GM23338 (cell line): ENCODE data around the gene SNU13. TPM values are rescaled to one million over a fixed set of nuclear protein-coding genes. Genes with fewer than 3 reads are reported as not detected.

Experiments used
- ATAC-seq: fragments of 200-7000 bp; cut with Tn5 transposase; 3 replicates; pipeline ENCODE4 v1.9.1; 2020
- DNase-seq: peaks from one replicate; pipeline ENCODE4 v3.0.0-alpha.2; 2015; ENCODE audit warnings: low spot score
- H2AFZ ChIP-seq: fragments of 200-600 bp; sonication (generic); 2 replicates; pipeline ENCODE4 v1.8.0; 2016; ENCODE audit warnings: antibody characterized with exemption, mild to moderate bottlenecking, moderate library complexity
- H3F3A ChIP-seq: fragments of 200-600 bp; sonication (generic); replicated peaks from 2 replicates; pipeline ENCODE4 v1.8.0; 2017; ENCODE audit warnings: antibody characterized with exemption, mixed run types, low read depth
- H3K27ac ChIP-seq: fragments of 200-600 bp; sonication (generic); 2 replicates; pipeline ENCODE4 v1.6.1; 2016; ENCODE audit warnings: low read depth
- H3K27me3 ChIP-seq: fragments of 200-600 bp; sonication (generic); 2 replicates; pipeline ENCODE4 v1.8.0; 2016; ENCODE audit warnings: mild to moderate bottlenecking, mixed run types, moderate library complexity; ENCODE audit not compliant: insufficient read depth
- H3K36me3 ChIP-seq: fragments of 200-600 bp; sonication (generic); 2 replicates; pipeline ENCODE4 v1.8.0; 2016; ENCODE audit warnings: mild to moderate bottlenecking; ENCODE audit not compliant: insufficient read depth
- H3K4me1 ChIP-seq: fragments of 200-600 bp; sonication (generic); 2 replicates; pipeline ENCODE4 v1.8.0; 2016; ENCODE audit warnings: mild to moderate bottlenecking, moderate library complexity; ENCODE audit not compliant: insufficient read depth
- H3K4me2 ChIP-seq: fragments of 200-600 bp; sonication (generic); 2 replicates; pipeline ENCODE4 v1.7.1; 2017; ENCODE audit warnings: mixed run types
- H3K4me3 ChIP-seq: fragments of 200-600 bp; sonication (generic); 2 replicates; pipeline ENCODE4 v1.6.1; 2016; ENCODE audit warnings: mixed run types
- H3K79me2 ChIP-seq: fragments of 200-600 bp; sonication (generic); replicated peaks from 2 replicates; pipeline ENCODE4 v1.8.0; 2017; ENCODE audit warnings: mild to moderate bottlenecking; ENCODE audit not compliant: insufficient read depth
- H3K9me2 ChIP-seq: fragments of 200-600 bp; sonication (generic); 2 replicates; pipeline ENCODE4 v1.8.0; 2017; ENCODE audit not compliant: insufficient read depth
- H4K20me1 ChIP-seq: fragments of 200-600 bp; sonication (generic); replicated peaks from 2 replicates; pipeline ENCODE4 v1.8.0; 2017; ENCODE audit warnings: mild to moderate bottlenecking; ENCODE audit not compliant: insufficient read depth
- H3K27ac Mint-ChIP-seq: 2 replicates; pipeline ENCODE4 v1.8.0; 2020; ENCODE audit warnings: inconsistent platforms, mild to moderate bottlenecking, moderate library complexity, mixed read lengths
- H3K27me3 Mint-ChIP-seq: 3 replicates; pipeline ENCODE4 v1.8.0; 2022; ENCODE audit warnings: low read depth, mild to moderate bottlenecking, moderate library complexity, mixed read lengths, inconsistent platforms; ENCODE audit not compliant: insufficient read depth, poor library complexity
- H3K36me3 Mint-ChIP-seq: 3 replicates; pipeline ENCODE4 v1.8.0; 2021; ENCODE audit warnings: low read depth, mild to moderate bottlenecking, inconsistent platforms, moderate library complexity, mixed read lengths
- H3K4me1 Mint-ChIP-seq: 3 replicates; pipeline ENCODE4 v1.8.0; 2020; ENCODE audit warnings: mild to moderate bottlenecking, inconsistent platforms, mixed read lengths
- H3K4me3 Mint-ChIP-seq: 3 replicates; pipeline ENCODE4 v1.8.0; 2021; ENCODE audit warnings: moderate library complexity, mild to moderate bottlenecking, inconsistent platforms, mixed read lengths
- H3K9me3 Mint-ChIP-seq: 3 replicates; pipeline ENCODE4 v1.8.0; 2020; ENCODE audit warnings: moderate library complexity, mild to moderate bottlenecking, inconsistent platforms, mixed read lengths
- CREB1 ChIP-seq: fragments of 250-450 bp; sonication (Bioruptor Pico); IDR thresholded peaks from 2 replicates; pipeline ENCODE4 v1.5.0; 2020; ENCODE audit warnings: low read depth, mild to moderate bottlenecking, moderate library complexity
- EZH2 ChIP-seq: fragments of 200-600 bp; sonication (generic); IDR thresholded peaks from one replicate; pipeline ENCODE4 v1.8.0; 2017; ENCODE audit warnings: antibody characterized with exemption, mild to moderate bottlenecking, low read depth; ENCODE audit not compliant: unreplicated experiment
- EZH2phosphoT487 ChIP-seq: fragments of 200-600 bp; sonication (generic); IDR thresholded peaks from one replicate; pipeline ENCODE4 v1.8.1; 2018; ENCODE audit warnings: antibody characterized with exemption; ENCODE audit not compliant: unreplicated experiment
- JUNB ChIP-seq: IDR thresholded peaks from one replicate; pipeline ENCODE4 v1.6.1; 2016; ENCODE audit warnings: antibody characterized with exemption; ENCODE audit not compliant: unreplicated experiment
- POLR2AphosphoS5 ChIP-seq: IDR thresholded peaks from 2 replicates; pipeline ENCODE4 v1.6.1; 2016; ENCODE audit warnings: antibody characterized with exemption, low read depth
- STAT1 ChIP-seq: IDR thresholded peaks from one replicate; pipeline ENCODE4 v1.6.1; 2016; ENCODE audit warnings: antibody characterized with exemption; ENCODE audit not compliant: unreplicated experiment
- ZNF114 ChIP-seq: fragments of 250-450 bp; sonication (Bioruptor Pico); IDR thresholded peaks from 2 replicates; pipeline ENCODE4 v1.5.0; 2020; ENCODE audit warnings: mild to moderate bottlenecking, moderate library complexity
- ZNF331 ChIP-seq: fragments of 250-450 bp; sonication (Bioruptor Pico); IDR thresholded peaks from 2 replicates; pipeline ENCODE4 v1.5.0; 2020; ENCODE audit warnings: low read depth, mild to moderate bottlenecking, moderate library complexity
- polyA plus RNA-seq: library from polyadenylated mRNA; unstranded; fragments of >200 nt; fragmentation: Nextera tagmentation; extraction: Ambion mirVana; gene quantifications from 2 replicates; pipeline ENCODE4 v1.2.1, GENCODE V29; 2016
- total RNA-seq: library from RNA; depleted of rRNA; stranded (reverse); fragments of >200 nt; shearing (Covaris generic); gene quantifications from 2 replicates; pipeline ENCODE4 v1.2.3, GENCODE V29; 2014
- TF ChIP-seq, protein P1 (sequence below): fragments of 250-450 bp; sonication (Bioruptor Pico); IDR thresholded peaks from 2 replicates; pipeline ENCODE4 v1.5.0; 2020; ENCODE audit warnings: mild to moderate bottlenecking, moderate library complexity
- TF ChIP-seq, protein P2 (sequence below): IDR thresholded peaks from one replicate; pipeline ENCODE4 v1.6.1; 2018; ENCODE audit warnings: antibody characterized with exemption; ENCODE audit not compliant: unreplicated experiment
- TF ChIP-seq, protein P3 (sequence below): IDR thresholded peaks from 2 replicates; pipeline ENCODE4 v1.6.1; 2016; ENCODE audit warnings: antibody characterized with exemption

SNU13 gene
- total and polyA plus RNA-seq, 2 experiments from 2014 or later, result 163 to 464 TPM

DNA sequence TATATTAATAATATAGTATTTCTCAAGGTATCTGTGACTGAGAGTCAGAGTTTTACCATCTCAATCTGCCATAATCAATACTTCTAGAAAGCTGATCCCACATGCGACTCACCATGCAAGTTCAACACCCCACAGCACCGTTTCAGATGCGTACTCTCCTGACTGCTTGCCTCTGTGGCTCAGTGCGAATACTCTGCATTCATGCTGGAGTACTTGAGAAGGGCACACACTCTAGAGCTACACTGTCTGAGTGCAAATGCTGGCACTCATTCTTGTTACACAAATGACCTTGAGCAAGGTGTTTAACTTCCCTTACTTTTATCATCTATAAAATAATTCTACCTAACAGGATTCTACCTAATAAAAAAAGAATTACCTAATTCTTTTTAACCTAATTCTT lies 12.5 kb downstream of the SNU13 start:
- Histone ChIP-seq H3K4me3 (no peak overlapping the region), H4K20me1 (peaks cover 51% of the 10 kb centered on the region), H3K27me3 (no peaks in the 10 kb centered on the region), H3F3A (peaks cover 3% of the 10 kb centered on the region; the same call in 1 of the 2 replicates), H3K9me2 (no peaks in the 10 kb centered on the region), H3K36me3 (peaks cover 22% of the 10 kb centered on the region), H2AFZ (no peak overlapping the region), H3K4me2 (no peak overlapping the region), H3K27ac (no peak overlapping the region), H3K79me2 (peaks cover 59% of the 10 kb centered on the region), H3K4me1 (no peaks in the 10 kb centered on the region)
- DNase-seq (no peak), ATAC-seq (no peak)
- peaks cover 4% of the 10 kb centered on the region for H3K27me3 Mint-ChIP-seq
- H3K4me3 Mint-ChIP-seq, result no peak overlapping the region
- no peaks in the 10 kb centered on the region for H3K9me3 Mint-ChIP-seq
- H3K36me3 Mint-ChIP-seq, result peaks cover 62% of the 10 kb centered on the region
- TF ChIP-seq ZNF331, result no peak
- TF ChIP-seq, protein P1, sequence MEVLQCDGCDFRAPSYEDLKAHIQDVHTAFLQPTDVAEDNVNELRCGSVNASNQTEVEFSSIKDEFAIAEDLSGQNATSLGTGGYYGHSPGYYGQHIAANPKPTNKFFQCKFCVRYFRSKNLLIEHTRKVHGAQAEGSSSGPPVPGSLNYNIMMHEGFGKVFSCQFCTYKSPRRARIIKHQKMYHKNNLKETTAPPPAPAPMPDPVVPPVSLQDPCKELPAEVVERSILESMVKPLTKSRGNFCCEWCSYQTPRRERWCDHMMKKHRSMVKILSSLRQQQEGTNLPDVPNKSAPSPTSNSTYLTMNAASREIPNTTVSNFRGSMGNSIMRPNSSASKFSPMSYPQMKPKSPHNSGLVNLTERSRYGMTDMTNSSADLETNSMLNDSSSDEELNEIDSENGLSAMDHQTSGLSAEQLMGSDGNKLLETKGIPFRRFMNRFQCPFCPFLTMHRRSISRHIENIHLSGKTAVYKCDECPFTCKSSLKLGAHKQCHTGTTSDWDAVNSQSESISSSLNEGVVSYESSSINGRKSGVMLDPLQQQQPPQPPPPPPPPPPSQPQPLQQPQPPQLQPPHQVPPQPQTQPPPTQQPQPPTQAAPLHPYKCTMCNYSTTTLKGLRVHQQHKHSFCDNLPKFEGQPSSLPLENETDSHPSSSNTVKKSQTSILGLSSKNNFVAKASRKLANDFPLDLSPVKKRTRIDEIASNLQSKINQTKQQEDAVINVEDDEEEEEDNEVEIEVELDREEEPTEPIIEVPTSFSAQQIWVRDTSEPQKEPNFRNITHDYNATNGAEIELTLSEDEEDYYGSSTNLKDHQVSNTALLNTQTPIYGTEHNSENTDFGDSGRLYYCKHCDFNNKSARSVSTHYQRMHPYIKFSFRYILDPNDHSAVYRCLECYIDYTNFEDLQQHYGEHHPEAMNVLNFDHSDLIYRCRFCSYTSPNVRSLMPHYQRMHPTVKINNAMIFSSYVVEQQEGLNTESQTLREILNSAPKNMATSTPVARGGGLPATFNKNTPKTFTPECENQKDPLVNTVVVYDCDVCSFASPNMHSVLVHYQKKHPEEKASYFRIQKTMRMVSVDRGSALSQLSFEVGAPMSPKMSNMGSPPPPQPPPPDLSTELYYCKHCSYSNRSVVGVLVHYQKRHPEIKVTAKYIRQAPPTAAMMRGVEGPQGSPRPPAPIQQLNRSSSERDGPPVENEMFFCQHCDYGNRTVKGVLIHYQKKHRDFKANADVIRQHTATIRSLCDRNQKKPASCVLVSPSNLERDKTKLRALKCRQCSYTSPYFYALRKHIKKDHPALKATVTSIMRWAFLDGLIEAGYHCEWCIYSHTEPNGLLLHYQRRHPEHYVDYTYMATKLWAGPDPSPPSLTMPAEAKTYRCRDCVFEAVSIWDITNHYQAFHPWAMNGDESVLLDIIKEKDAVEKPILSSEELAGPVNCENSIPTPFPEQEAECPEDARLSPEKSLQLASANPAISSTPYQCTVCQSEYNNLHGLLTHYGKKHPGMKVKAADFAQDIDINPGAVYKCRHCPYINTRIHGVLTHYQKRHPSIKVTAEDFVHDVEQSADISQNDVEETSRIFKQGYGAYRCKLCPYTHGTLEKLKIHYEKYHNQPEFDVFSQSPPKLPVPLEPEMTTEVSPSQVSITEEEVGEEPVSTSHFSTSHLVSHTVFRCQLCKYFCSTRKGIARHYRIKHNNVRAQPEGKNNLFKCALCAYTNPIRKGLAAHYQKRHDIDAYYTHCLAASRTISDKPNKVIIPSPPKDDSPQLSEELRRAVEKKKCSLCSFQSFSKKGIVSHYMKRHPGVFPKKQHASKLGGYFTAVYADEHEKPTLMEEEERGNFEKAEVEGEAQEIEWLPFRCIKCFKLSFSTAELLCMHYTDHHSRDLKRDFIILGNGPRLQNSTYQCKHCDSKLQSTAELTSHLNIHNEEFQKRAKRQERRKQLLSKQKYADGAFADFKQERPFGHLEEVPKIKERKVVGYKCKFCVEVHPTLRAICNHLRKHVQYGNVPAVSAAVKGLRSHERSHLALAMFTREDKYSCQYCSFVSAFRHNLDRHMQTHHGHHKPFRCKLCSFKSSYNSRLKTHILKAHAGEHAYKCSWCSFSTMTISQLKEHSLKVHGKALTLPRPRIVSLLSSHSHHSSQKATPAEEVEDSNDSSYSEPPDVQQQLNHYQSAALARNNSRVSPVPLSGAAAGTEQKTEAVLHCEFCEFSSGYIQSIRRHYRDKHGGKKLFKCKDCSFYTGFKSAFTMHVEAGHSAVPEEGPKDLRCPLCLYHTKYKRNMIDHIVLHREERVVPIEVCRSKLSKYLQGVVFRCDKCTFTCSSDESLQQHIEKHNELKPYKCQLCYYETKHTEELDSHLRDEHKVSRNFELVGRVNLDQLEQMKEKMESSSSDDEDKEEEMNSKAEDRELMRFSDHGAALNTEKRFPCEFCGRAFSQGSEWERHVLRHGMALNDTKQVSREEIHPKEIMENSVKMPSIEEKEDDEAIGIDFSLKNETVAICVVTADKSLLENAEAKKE (CRISPR knock-in tag), result no peak
- no peak for TF ChIP-seq EZH2
- no peak for TF ChIP-seq POLR2AphosphoS5
- no peaks in the 10 kb centered on the region; the same call in 2 of the 3 replicates for H3K4me1 Mint-ChIP-seq
- H3K27ac Mint-ChIP-seq, result no peak overlapping the region

DNA sequence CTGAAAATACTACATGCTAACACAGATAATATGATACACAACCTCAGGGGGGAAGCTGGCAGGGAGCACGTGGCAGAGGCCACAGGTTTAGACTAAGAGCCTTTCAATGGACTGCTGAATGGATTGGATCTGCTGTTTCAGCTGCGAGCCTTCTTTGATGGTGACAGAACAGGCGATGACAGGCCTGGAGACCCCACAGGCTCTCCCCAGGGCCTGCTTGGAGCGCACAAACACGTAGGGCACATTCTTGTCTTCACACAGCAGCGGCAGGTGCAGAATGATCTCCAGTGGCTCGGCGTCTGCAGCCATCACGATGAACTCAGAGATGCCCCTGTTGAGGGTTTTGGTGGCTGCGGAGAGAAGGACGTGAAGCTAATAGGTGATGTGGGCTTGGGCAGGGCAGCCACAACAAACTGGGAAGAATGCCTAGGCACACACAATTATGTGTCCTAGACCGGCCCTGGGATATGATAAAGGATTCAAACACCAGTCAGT lies 13.8 kb downstream of the SNU13 start:
- Histone ChIP-seq H3K27ac (no peak overlapping the region), H4K20me1 (peaks cover 40% of the 10 kb centered on the region), H2AFZ (no peak overlapping the region), H3K4me3 (no peak overlapping the region), H3F3A (no peaks in the 10 kb centered on the region; the same call in 1 of the 2 replicates), H3K9me2 (no peaks in the 10 kb centered on the region), H3K27me3 (no peaks in the 10 kb centered on the region), H3K4me1 (no peaks in the 10 kb centered on the region), H3K79me2 (peaks cover 50% of the 10 kb centered on the region), H3K4me2 (no peak overlapping the region), H3K36me3 (peaks cover 17% of the 10 kb centered on the region)
- DNase-seq, result no peak
- H3K4me1 Mint-ChIP-seq, result no peaks in the 10 kb centered on the region
- no peaks in the 10 kb centered on the region for H3K9me3 Mint-ChIP-seq
- H3K27ac Mint-ChIP-seq, result no peak overlapping the region
- no peak for ATAC-seq
- H3K36me3 Mint-ChIP-seq, result peaks cover 50% of the 10 kb centered on the region
- H3K4me3 Mint-ChIP-seq, result no peak overlapping the region
- H3K27me3 Mint-ChIP-seq, result peaks cover 6% of the 10 kb centered on the region
- TF ChIP-seq ZNF114 (CRISPR knock-in tag) (no peak), EZH2phosphoT487 (no peak), CREB1 (no peak), STAT1 (no peak), POLR2AphosphoS5 (no peak), JUNB (no peak)
- TF ChIP-seq, protein P2, sequence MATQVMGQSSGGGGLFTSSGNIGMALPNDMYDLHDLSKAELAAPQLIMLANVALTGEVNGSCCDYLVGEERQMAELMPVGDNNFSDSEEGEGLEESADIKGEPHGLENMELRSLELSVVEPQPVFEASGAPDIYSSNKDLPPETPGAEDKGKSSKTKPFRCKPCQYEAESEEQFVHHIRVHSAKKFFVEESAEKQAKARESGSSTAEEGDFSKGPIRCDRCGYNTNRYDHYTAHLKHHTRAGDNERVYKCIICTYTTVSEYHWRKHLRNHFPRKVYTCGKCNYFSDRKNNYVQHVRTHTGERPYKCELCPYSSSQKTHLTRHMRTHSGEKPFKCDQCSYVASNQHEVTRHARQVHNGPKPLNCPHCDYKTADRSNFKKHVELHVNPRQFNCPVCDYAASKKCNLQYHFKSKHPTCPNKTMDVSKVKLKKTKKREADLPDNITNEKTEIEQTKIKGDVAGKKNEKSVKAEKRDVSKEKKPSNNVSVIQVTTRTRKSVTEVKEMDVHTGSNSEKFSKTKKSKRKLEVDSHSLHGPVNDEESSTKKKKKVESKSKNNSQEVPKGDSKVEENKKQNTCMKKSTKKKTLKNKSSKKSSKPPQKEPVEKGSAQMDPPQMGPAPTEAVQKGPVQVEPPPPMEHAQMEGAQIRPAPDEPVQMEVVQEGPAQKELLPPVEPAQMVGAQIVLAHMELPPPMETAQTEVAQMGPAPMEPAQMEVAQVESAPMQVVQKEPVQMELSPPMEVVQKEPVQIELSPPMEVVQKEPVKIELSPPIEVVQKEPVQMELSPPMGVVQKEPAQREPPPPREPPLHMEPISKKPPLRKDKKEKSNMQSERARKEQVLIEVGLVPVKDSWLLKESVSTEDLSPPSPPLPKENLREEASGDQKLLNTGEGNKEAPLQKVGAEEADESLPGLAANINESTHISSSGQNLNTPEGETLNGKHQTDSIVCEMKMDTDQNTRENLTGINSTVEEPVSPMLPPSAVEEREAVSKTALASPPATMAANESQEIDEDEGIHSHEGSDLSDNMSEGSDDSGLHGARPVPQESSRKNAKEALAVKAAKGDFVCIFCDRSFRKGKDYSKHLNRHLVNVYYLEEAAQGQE, result no peak
- TF ChIP-seq, protein P3, sequence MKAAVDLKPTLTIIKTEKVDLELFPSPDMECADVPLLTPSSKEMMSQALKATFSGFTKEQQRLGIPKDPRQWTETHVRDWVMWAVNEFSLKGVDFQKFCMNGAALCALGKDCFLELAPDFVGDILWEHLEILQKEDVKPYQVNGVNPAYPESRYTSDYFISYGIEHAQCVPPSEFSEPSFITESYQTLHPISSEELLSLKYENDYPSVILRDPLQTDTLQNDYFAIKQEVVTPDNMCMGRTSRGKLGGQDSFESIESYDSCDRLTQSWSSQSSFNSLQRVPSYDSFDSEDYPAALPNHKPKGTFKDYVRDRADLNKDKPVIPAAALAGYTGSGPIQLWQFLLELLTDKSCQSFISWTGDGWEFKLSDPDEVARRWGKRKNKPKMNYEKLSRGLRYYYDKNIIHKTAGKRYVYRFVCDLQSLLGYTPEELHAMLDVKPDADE, result no peak
